HepG2 (cell line): ENCODE measurements around the gene ELOVL6. TPM values are rescaled to one million over a fixed set of nuclear protein-coding genes. Genes with fewer than 3 reads are reported as not detected.

Experiments
- HNF4A ChIP-seq: sonication (generic); formaldehyde crosslinking; IDR thresholded peaks from 2 replicates; pipeline ENCODE4 v1.4.0; 2020; ENCODE audit warnings: missing genetic modification reagents
- ZNF552 ChIP-seq: sonication (generic); formaldehyde crosslinking; IDR thresholded peaks from 2 replicates; pipeline ENCODE4 v1.9.0; 2022; ENCODE audit warnings: missing genetic modification reagents, mild to moderate bottlenecking, borderline replicate concordance
- ZNF775 ChIP-seq: sonication (generic); formaldehyde crosslinking; IDR thresholded peaks from 2 replicates; pipeline ENCODE4 v1.4.0; 2020; ENCODE audit warnings: missing genetic modification reagents, mild to moderate bottlenecking, moderate library complexity, borderline replicate concordance
- polyA plus RNA-seq, 8 experiments: library from polyadenylated mRNA; depleted of rRNA in 3 of 8; stranded (reverse) in 7 of 8; unstranded in 1 of 8; fragments of >200 nt; fragmentation: Illumina TruSeq in 4 of 8; extraction: Trizol in 4 of 8; gene quantifications; 2 replicates each; pipeline versions ENCODE4 v1.2.1 to v1.2.3, GENCODE V29; 2011 to 2016; ENCODE audit warnings: low read depth in 4 of 8, missing spikeins in 1 of 8, mixed read lengths in 1 of 8; ENCODE audit not compliant: insufficient read depth in 1 of 8
- total RNA-seq, 5 experiments: library from RNA; depleted of rRNA; stranded (reverse); fragments of >200 nt; fragmentation: Illumina TruSeq; extraction: Trizol; gene quantifications; 2 replicates each; pipeline ENCODE4 v1.2.3, GENCODE V29; 2016; ENCODE audit warnings: low read depth in 1 of 5

ELOVL6 gene
- total and polyA plus RNA-seq, 2 of the 13 experiments (the other 11 are each of a cell fraction or from before 2014, with no cell fraction given), result 14.1 to 23.2 TPM

DNA sequence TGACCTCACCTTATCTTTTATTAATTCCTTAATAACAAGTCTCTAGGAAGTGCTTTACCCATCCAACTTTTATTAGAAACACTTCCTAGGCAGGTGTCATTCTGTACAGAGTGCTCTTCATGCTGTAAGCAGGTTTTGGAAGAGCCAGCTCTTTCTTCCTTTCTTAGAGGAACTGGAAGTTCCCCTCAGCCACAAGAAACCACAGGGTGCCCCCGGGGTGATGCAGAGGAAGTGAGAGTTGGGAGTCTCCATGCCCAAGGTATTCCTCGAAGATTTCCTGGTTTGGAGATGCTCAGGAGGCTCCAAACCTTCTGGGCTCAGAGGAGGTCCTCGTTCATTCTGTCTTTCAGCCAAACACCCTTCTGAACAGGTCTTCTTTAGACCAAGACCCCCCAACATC, 201.9 kb downstream of the ELOVL6 start (continued):
- TF ChIP-seq ZNF552 (CRISPR knock-in tag), result no peak
- TF ChIP-seq HNF4A (CRISPR knock-in tag), result no peak
- no peak for TF ChIP-seq ZNF775 (CRISPR knock-in tag)
